ENCODE data around the gene IKZF3. TPM values are rescaled to one million over a fixed set of nuclear protein-coding genes. Genes with fewer than 3 reads are reported as not detected.

Gene IKZF3
- total and polyA plus RNA-seq, 7 donors: 0.01 to 0.82 (median 0.14) TPM

GRCh38 chr17:39738568-39738901 lies 125.6 kb downstream of the IKZF3 start:
- intact Hi-C loops (cut with DNase I): no loop called here
- peaks cover 12% of the 10 kb centered on the region for H3K4me1 ChIP-seq
- no peak overlapping the region for H3K27ac ChIP-seq
- no peaks in the 10 kb centered on the region for H3K9me3 ChIP-seq
- H3K27me3 ChIP-seq (ENCODE audit: insufficient read depth in 3 of 3, low read length in 2 of 3): peaks cover 6 to 57% (median 23%) of the 10 kb centered on the region in 3 donors
- H3K36me3 ChIP-seq (ENCODE audit: insufficient read depth in 1 of 2, low read depth in 1 of 2): no peaks in the 10 kb centered on the region
- DNase-seq: peak in 1 of 2 donors; percentile 38
- ATAC-seq: peak in 1 of 4 donors; percentile 19
- no peak for TF ChIP-seq CTCF (IDR thresholded peaks at IDR 0.05)
- WGBS, 3 donors: 2 to 5% (median 3%) methylated on average over 13 of the region's 13 CpGs
- no peak overlapping the region for H3K4me3 ChIP-seq

- TF ChIP-seq CTCF (IDR thresholded peaks at IDR 0.05): no peak
- H3K36me3 ChIP-seq (ENCODE audit: insufficient read depth in 1 of 2, low read depth in 1 of 2): no peaks in the 10 kb centered on the region
- DNase-seq (no peak), ATAC-seq (peak in 2 of 4 donors; percentile 42 to 48)
- WGBS, 3 donors: 4 to 8% (median 7%) methylated on average over 31 to 34 of the region's 34 CpGs
- intact Hi-C loops (cut with DNase I): no loop called here
- peaks cover 12% of the 10 kb centered on the region for H3K4me1 ChIP-seq
- H3K27me3 ChIP-seq (ENCODE audit: insufficient read depth in 3 of 3, low read length in 2 of 3): peaks cover 6 to 57% (median 23%) of the 10 kb centered on the region in 3 donors
- H3K4me3 ChIP-seq: peak within 1 kb of the TSS; percentile 38
- no peak within 1 kb of the TSS for H3K27ac ChIP-seq
- no peaks in the 10 kb centered on the region for H3K9me3 ChIP-seq
These were observed 126.1 kb downstream of the IKZF3 start, which contains the start of gene GRB7 for GRCh38 chr17:39737760-39738567. TSS of gene GRB7 (plus strand) at chr17:39737938. CDS start at chr17:39742302, 4,364 bp downstream.

GRCh38 chr17:39737206-39737759 lies 126.8 kb downstream of the IKZF3 start:
- Histone ChIP-seq H3K36me3 (ENCODE audit: insufficient read depth in 1 of 2, low read depth in 1 of 2) (no peaks in the 10 kb centered on the region), H3K27ac (no peak overlapping the region), H3K4me1 (peaks cover 12% of the 10 kb centered on the region), H3K4me3 (peak overlapping the region; percentile 38), H3K27me3 (ENCODE audit: insufficient read depth in 3 of 3, low read length in 2 of 3) (peaks cover 4 to 54% (median 23%) of the 10 kb centered on the region in 3 donors), H3K9me3 (no peaks in the 10 kb centered on the region)
- 51 to 73% (median 53%) methylated on average over 10 to 13 of the region's 13 CpGs for WGBS, 3 donors
- ATAC-seq: no peak
- intact Hi-C loops (cut with DNase I): no loop called here
- no peak for TF ChIP-seq CTCF (IDR thresholded peaks at IDR 0.05)
- no peak for DNase-seq

- intact Hi-C loops (cut with DNase I): no loop called here
- no peak for TF ChIP-seq CTCF (IDR thresholded peaks at IDR 0.05)
- ATAC-seq: no peak
- 78 to 79% (median 78%) methylated on average over 10 of the region's 10 CpGs for WGBS, 3 donors
- no peaks in the 10 kb centered on the region for H3K9me3 ChIP-seq
- H3K27ac ChIP-seq: no peak overlapping the region
- H3K27me3 ChIP-seq (ENCODE audit: insufficient read depth in 3 of 3, low read length in 2 of 3): peaks cover 4 to 52% (median 23%) of the 10 kb centered on the region in 3 donors
- no peak overlapping the region for H3K4me3 ChIP-seq
- H3K36me3 ChIP-seq (ENCODE audit: insufficient read depth in 1 of 2, low read depth in 1 of 2): no peaks in the 10 kb centered on the region
- no peak for DNase-seq
- H3K4me1 ChIP-seq: peaks cover 12% of the 10 kb centered on the region
These were observed 127.6 kb downstream of the IKZF3 start for GRCh38 chr17:39736319-39737165.

Measured in psoas muscle (tissue), 8 donors.